AG04450 (cell line): ENCODE results near the gene APEX1. TPM values are rescaled to one million over a fixed set of nuclear protein-coding genes. Genes with fewer than 3 reads are reported as not detected.

Source experiments
- CTCF ChIA-PET: fragments of 300-600, 350-600 bp; formaldehyde crosslinking; extraction: SDS; loops from one replicate; lab custom pipeline; 2022; ENCODE audit warnings: antibody characterized with exemption, inconsistent platforms; lab: Charles Lee
- POLR2A ChIA-PET: fragments of 350-600 bp; formaldehyde crosslinking; extraction: SDS; loops from one replicate; lab custom pipeline; 2021; ENCODE audit warnings: antibody characterized with exemption, inconsistent platforms; lab: Yijun Ruan, JAX
- DNase-seq: peaks from one replicate; pipeline ENCODE4 v3.0.0-alpha.2; 2011; ENCODE audit warnings: low read depth, low spot score
- H3K27ac ChIP-seq: one replicate; pipeline ENCODE4 v1.5.1; 2012; ENCODE audit warnings: low read depth, low read length, control low read depth
- H3K27me3 ChIP-seq: one replicate; pipeline ENCODE4 v1.6.0; 2012; ENCODE audit warnings: low read length; ENCODE audit not compliant: control insufficient read depth, insufficient read depth
- H3K4me3 ChIP-seq: 2 replicates; pipeline ENCODE4 v1.5.1; 2011; ENCODE audit warnings: mild to moderate bottlenecking, low read depth, low read length, control low read depth
- H3K9me3 ChIP-seq: 2 replicates; pipeline ENCODE4 v1.5.1; 2012; ENCODE audit warnings: low read length; ENCODE audit not compliant: control insufficient read depth, insufficient read depth
- polyA plus RNA-seq: library from polyadenylated mRNA; depleted of rRNA; stranded (reverse); fragments of >200 nt; gene quantifications from 2 replicates; pipeline ENCODE4 v1.2.3, GENCODE V29; 2011
- TF ChIP-seq, protein P1 (sequence below): IDR thresholded peaks from 2 replicates; pipeline ENCODE4 v1.5.1; 2011; ENCODE audit warnings: low read depth, low read length, control low read depth, inconsistent platforms

The APEX1 gene
- polyA plus RNA-seq, 1 experiment: 240 TPM

GRCh38 chr14:20461225-20462141 is 6.5 kb downstream of the APEX1 start, which contains the start of gene PIP4P1:
PIP4P1 (minus strand) TSS chr14:20461434; CDS start chr14:20461325, 109 bp downstream.
- CTCF ChIA-PET: interaction anchor here (0.6 to 1.6 kb wide), 5 partner anchors 9 to 235 kb away, joined by 3 to 11 read pairs (median 3); no protein-coding TSS in a partner anchor
- DNase-seq: peak; percentile 100

GRCh38 chr14:20468764-20469241 is 13.8 kb downstream of the APEX1 start:
- no peak for DNase-seq
- Histone ChIP-seq H3K27ac (no peak overlapping the region), H3K9me3 (no peaks in the 10 kb centered on the region), H3K27me3 (no peaks in the 10 kb centered on the region), H3K4me3 (peak overlapping the region; percentile 95)
- CTCF ChIA-PET: interaction anchor here (1.2 to 1.6 kb wide), 3 partner anchors 53 to 142 kb away, joined by 3 to 4 read pairs (median 4); no protein-coding TSS in a partner anchor
- TF ChIP-seq, protein P1, sequence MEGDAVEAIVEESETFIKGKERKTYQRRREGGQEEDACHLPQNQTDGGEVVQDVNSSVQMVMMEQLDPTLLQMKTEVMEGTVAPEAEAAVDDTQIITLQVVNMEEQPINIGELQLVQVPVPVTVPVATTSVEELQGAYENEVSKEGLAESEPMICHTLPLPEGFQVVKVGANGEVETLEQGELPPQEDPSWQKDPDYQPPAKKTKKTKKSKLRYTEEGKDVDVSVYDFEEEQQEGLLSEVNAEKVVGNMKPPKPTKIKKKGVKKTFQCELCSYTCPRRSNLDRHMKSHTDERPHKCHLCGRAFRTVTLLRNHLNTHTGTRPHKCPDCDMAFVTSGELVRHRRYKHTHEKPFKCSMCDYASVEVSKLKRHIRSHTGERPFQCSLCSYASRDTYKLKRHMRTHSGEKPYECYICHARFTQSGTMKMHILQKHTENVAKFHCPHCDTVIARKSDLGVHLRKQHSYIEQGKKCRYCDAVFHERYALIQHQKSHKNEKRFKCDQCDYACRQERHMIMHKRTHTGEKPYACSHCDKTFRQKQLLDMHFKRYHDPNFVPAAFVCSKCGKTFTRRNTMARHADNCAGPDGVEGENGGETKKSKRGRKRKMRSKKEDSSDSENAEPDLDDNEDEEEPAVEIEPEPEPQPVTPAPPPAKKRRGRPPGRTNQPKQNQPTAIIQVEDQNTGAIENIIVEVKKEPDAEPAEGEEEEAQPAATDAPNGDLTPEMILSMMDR: no peak
- POLR2A ChIA-PET: interaction anchor here (1.1 to 3.1 kb wide), 3 partner anchors 13 to 56 kb away, joined by 4 to 30 read pairs (median 5); partner anchors contain the start of genes APEX1, OSGEP and TEP1

More at GRCh38 chr14:20461225-20462141, 6.5 kb downstream of the APEX1 start, which contains the start of gene PIP4P1:
- peak within 1 kb of the TSS; percentile 78 for H3K27ac ChIP-seq
- TF ChIP-seq, protein P1: no peak
- POLR2A ChIA-PET: interaction anchor here (0.5 to 1.7 kb wide), 7 partner anchors 8 to 795 kb away, joined by 3 to 25 read pairs (median 9); partner anchors contain the start of genes PARP2 and PNP
- H3K9me3 ChIP-seq: no peaks in the 10 kb centered on the region; the same call in 1 of the 2 replicates
- no peaks in the 10 kb centered on the region for H3K27me3 ChIP-seq
- peak within 1 kb of the TSS; percentile 94 for H3K4me3 ChIP-seq

DNA sequence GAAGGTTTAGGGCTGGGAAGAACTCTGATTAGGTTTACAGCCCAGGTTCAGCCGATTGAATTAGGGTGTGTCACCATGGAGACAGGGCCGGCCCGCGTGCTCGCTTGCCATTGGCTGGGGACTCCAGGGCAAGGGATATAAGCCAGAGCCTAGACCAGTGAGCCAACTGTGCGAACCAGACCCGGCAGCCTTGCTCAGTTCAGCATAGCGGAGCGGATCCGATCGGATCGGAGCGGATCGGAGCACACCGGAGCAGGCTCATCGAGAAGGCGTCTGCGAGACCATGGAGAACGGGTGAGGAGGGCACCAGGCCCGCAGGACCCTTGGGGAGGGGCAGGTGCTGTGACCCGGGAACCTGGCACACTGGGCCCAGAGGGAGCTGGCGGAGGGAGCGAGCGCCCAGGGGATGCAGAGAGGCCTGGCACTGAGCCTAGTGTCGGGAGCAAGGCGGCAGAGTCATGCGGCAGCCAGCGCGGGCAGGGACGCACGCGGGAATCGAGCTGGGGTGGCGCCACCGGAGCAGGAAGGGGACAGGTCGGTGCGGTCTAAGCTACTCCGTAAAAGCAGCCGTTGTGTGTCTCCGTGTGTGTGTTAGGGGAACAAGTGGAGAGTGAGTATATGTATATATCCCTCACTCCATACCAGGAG is 14.3 kb downstream of the APEX1 start, which contains the start of gene PNP:
TSS of gene PNP (plus strand) at position 165 of the 648 bp plus-strand sequence. CDS start at position 284, 119 bp downstream.
- DNase-seq: peak; percentile 65
- POLR2A ChIA-PET: interaction anchor here (0.8 to 3.1 kb wide), 6 partner anchors 8 to 144 kb away, joined by 3 to 30 read pairs (median 4); partner anchors contain the start of genes APEX1, OSGEP, PIP4P1 and TEP1
- CTCF ChIA-PET: interaction anchor here (0.9 to 1.6 kb wide), 4 partner anchors 8 to 221 kb away, joined by 3 to 5 read pairs (median 3); partner anchors contain the start of gene PIP4P1
- peak within 1 kb of the TSS; percentile 95 for H3K4me3 ChIP-seq
- H3K27me3 ChIP-seq: no peaks in the 10 kb centered on the region
- TF ChIP-seq, protein P1: no peak
- no peaks in the 10 kb centered on the region for H3K9me3 ChIP-seq
- peak within 1 kb of the TSS; percentile 70 for H3K27ac ChIP-seq

- Histone ChIP-seq H3K4me3 (peak overlapping the region; percentile 95), H3K27me3 (no peaks in the 10 kb centered on the region), H3K9me3 (no peaks in the 10 kb centered on the region), H3K27ac (peak overlapping the region; percentile 70)
- TF ChIP-seq, protein P1: no peak
- no peak for DNase-seq
- ChIA-PET POLR2A (interaction anchor here (0.8 to 3.1 kb wide), 6 partner anchors 9 to 143 kb away, joined by 3 to 30 read pairs (median 4); partner anchors contain the start of genes APEX1, OSGEP, PIP4P1 and TEP1), CTCF (interaction anchor here (0.9 to 1.6 kb wide), 4 partner anchors 9 to 221 kb away, joined by 3 to 5 read pairs (median 3); partner anchors contain the start of gene PIP4P1)
Observed at GRCh38 chr14:20469890-20470602, 15.0 kb downstream of the APEX1 start.
